Suprapubic skin (tissue), 4 donors: ENCODE results near the gene CASK. TPM values are rescaled to one million over a fixed set of nuclear protein-coding genes. Genes with fewer than 3 reads are reported as not detected.

Experiments used
- DNase-seq, 2 donors: peaks; one replicate each; pipeline ENCODE4 v3.0.0-alpha.2; 2019; ENCODE audit warnings: low spot score in 2 of 2
- H3K27ac ChIP-seq: fragments of 200-600 bp; sonication (generic); one replicate; pipeline ENCODE4 v1.5.1; 2019
- H3K27me3 ChIP-seq: fragments of 200-600 bp; sonication (generic); one replicate; pipeline ENCODE4 v1.5.1; 2019
- H3K36me3 ChIP-seq: fragments of 200-600 bp; sonication (generic); one replicate; pipeline ENCODE4 v1.5.1; 2019
- H3K4me1 ChIP-seq: fragments of 200-600 bp; sonication (generic); one replicate; pipeline ENCODE4 v1.5.1; 2019
- H3K4me3 ChIP-seq: fragments of 200-600 bp; sonication (generic); one replicate; pipeline ENCODE4 v1.5.1; 2019; ENCODE audit warnings: mild to moderate bottlenecking
- H3K9me3 ChIP-seq: fragments of 200-600 bp; sonication (generic); one replicate; pipeline ENCODE4 v1.5.1; 2019
- EP300 ChIP-seq: sonication (generic); formaldehyde crosslinking; IDR thresholded peaks from one replicate; pipeline ENCODE4 v1.6.1; 2017; ENCODE audit warnings: antibody characterized with exemption
- POLR2A ChIP-seq, 2 donors: fragments of 450-650 bp; IDR thresholded peaks; one replicate each; pipeline ENCODE4 v1.6.1; 2017; ENCODE audit warnings: antibody characterized with exemption in 2 of 2, mild to moderate bottlenecking in 2 of 2, moderate library complexity in 2 of 2
- POLR2AphosphoS5 ChIP-seq, 3 donors: sonication (generic); formaldehyde crosslinking; IDR thresholded peaks; one replicate each; pipeline ENCODE4 v1.6.1; 2017; ENCODE audit warnings: antibody characterized with exemption in 3 of 3
- WGBS: methylation state at CpG from one replicate; pipeline ENCODE4 v1.1.5; 2018; 5-methylcytosine and 5-hydroxymethylcytosine counted together
- total RNA-seq, 4 donors: library from RNA; depleted of rRNA; stranded (reverse); fragments of >200 nt; gene quantifications; one replicate each; pipeline ENCODE4 v1.1.0, GENCODE V29; 2016
- TF ChIP-seq, protein P1 (sequence below), 2 donors: fragments of 200-600 bp in 1 of 2; fragments of 450-650 bp in 1 of 2; sonication (generic) in 1 of 2; IDR thresholded peaks; one replicate each; pipeline ENCODE4 v1.5.1; 2016 to 2019; ENCODE audit warnings: antibody characterized with exemption in 2 of 2, mild to moderate bottlenecking in 1 of 2, moderate library complexity in 1 of 2

CASK gene, protein sequence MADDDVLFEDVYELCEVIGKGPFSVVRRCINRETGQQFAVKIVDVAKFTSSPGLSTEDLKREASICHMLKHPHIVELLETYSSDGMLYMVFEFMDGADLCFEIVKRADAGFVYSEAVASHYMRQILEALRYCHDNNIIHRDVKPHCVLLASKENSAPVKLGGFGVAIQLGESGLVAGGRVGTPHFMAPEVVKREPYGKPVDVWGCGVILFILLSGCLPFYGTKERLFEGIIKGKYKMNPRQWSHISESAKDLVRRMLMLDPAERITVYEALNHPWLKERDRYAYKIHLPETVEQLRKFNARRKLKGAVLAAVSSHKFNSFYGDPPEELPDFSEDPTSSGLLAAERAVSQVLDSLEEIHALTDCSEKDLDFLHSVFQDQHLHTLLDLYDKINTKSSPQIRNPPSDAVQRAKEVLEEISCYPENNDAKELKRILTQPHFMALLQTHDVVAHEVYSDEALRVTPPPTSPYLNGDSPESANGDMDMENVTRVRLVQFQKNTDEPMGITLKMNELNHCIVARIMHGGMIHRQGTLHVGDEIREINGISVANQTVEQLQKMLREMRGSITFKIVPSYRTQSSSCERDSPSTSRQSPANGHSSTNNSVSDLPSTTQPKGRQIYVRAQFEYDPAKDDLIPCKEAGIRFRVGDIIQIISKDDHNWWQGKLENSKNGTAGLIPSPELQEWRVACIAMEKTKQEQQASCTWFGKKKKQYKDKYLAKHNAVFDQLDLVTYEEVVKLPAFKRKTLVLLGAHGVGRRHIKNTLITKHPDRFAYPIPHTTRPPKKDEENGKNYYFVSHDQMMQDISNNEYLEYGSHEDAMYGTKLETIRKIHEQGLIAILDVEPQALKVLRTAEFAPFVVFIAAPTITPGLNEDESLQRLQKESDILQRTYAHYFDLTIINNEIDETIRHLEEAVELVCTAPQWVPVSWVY
- total RNA-seq = 10 to 100 TPM; 19.4 to 28.6 (median 25.3) TPM

DNA sequence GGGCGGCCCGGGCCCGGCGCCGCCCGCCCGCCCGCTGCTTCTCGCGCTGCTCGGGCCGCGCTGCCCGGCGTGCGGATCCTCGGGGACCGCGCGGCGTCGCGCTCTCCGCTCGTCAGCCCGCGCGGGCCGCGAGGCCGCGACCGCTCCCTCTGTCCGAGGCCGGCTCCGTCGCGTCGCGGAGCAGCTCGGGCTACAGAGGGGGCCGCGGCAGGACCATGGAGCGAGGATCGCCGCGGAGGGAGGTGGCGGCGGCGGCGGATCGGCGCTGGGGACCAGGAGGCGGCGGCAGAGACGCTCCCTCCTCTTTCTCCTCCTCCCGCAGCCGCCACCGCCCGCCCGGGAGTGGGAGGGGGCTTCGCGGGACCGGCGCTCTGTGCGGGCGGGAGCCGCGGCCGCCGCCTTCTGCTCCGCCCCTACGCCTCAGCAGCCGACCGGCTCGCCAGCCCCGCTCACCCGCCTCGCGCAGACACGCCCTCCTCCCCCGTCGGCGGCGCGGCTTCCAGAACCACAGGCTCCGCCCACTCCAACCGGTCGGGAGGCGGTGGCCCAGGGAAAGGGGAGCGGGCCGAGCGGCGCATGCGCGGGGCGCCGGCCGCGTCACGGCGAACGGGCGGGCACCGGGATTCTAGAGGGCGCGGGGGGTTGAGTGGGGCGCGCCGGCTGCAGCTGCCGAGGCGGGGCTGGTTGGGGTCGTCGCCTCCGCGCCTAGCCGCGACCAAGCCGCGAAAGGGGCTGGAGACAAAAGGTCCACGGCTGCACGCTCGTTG, at the start of gene CASK:
Gene CASK, minus strand, starts transcription at position 344 of the 767 bp plus-strand sequence. CDS start 566 bp downstream, outside the sequence.
- Histone ChIP-seq H3K36me3 (no peaks in the 10 kb centered on the region), H3K4me1 (peaks cover 4% of the 10 kb centered on the region), H3K9me3 (no peaks in the 10 kb centered on the region), H3K27ac (peak within 1 kb of the TSS; percentile 85), H3K27me3 (no peaks in the 10 kb centered on the region), H3K4me3 (peak within 1 kb of the TSS; percentile 62)
- 43% methylated on average over 17 of the region's 123 CpGs for WGBS
- peak; percentile 92 to 93 for DNase-seq
- no peak for TF ChIP-seq POLR2AphosphoS5 (IDR thresholded peaks at IDR 0.05)
- no peak for TF ChIP-seq POLR2A (IDR thresholded peaks at IDR 0.05)
- no peak for TF ChIP-seq EP300

DNA sequence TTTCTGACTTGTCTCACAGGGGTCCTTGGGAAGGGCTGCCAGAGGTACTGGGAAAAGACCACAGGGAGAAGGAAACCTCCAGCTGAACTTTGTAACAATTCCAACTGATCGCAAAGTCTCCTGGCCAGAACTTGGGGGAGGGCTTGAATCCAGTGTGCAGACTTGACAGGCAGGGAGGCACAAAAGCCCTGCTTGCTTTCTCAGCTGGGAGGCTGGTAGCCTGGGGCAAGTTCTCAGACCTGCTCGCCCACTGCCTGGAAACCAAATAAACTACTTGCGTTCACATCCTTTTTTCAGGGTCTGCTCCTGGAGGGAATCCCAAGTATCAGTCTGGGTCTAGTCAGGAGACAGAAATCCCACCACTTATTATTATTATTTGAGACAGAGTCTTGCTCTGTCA, 48.0 kb upstream of the CASK start:
- no peaks in the 10 kb centered on the region for H3K36me3 ChIP-seq
- H3K27me3 ChIP-seq = no peaks in the 10 kb centered on the region
- DNase-seq = no peak
- H3K4me1 ChIP-seq = no peaks in the 10 kb centered on the region
- no peaks in the 10 kb centered on the region for H3K9me3 ChIP-seq
- WGBS = 68% methylated on average over 3 of the region's 3 CpGs
- TF ChIP-seq EP300 (no peak), POLR2AphosphoS5 (IDR thresholded peaks at IDR 0.05) (no peak), POLR2A (IDR thresholded peaks at IDR 0.05) (no peak)
- TF ChIP-seq, protein P1, sequence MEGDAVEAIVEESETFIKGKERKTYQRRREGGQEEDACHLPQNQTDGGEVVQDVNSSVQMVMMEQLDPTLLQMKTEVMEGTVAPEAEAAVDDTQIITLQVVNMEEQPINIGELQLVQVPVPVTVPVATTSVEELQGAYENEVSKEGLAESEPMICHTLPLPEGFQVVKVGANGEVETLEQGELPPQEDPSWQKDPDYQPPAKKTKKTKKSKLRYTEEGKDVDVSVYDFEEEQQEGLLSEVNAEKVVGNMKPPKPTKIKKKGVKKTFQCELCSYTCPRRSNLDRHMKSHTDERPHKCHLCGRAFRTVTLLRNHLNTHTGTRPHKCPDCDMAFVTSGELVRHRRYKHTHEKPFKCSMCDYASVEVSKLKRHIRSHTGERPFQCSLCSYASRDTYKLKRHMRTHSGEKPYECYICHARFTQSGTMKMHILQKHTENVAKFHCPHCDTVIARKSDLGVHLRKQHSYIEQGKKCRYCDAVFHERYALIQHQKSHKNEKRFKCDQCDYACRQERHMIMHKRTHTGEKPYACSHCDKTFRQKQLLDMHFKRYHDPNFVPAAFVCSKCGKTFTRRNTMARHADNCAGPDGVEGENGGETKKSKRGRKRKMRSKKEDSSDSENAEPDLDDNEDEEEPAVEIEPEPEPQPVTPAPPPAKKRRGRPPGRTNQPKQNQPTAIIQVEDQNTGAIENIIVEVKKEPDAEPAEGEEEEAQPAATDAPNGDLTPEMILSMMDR (IDR thresholded peaks at IDR 0.05) = no peak
- no peak overlapping the region for H3K4me3 ChIP-seq
- H3K27ac ChIP-seq = no peak overlapping the region

DNA sequence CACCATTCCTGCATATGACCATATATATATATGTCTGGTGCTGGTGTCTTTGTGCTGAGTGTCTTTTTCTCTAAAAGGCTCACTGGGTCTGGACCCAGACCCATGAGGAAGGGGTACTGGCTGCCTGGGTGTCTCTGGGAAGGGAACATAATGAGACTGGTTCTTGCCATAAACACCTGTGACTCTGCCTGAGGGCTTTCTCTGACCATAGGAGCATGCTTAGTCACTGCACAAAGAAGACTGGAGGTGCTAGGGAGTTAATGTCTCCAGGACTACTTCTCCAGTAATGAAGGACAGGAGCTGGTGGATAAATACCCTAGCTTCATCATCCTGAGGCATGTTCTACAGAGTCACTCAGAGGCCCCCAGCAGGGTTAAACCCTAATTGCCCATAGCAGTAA, 47.1 kb upstream of the CASK start:
- TF ChIP-seq POLR2A (IDR thresholded peaks at IDR 0.05) (no peak), POLR2AphosphoS5 (IDR thresholded peaks at IDR 0.05) (no peak), EP300 (no peak)
- TF ChIP-seq, protein P1 (IDR thresholded peaks at IDR 0.05) = no peak
- Histone ChIP-seq H3K36me3 (no peaks in the 10 kb centered on the region), H3K9me3 (no peaks in the 10 kb centered on the region), H3K4me3 (no peak overlapping the region), H3K4me1 (no peaks in the 10 kb centered on the region), H3K27ac (no peak overlapping the region), H3K27me3 (no peaks in the 10 kb centered on the region)
- no peak for DNase-seq

DNA sequence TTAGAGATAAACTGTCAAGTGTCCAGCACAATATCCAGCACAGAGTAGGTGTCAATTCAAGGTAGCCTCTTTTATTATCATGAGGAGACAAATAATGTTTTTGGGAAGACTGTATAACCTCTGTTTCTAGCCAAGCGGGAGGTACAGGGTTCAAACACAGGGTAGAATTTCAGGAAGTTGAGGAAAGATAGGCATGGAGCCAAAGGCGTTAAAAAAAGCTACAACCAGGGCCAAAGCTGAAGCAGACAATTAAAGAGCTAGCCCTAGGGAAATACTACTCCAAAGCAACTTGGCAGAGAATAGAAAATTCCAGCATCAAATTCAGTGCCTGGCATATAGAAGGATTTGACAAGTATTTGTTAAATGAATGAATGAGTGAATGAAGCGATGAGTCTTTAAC, 40.0 kb upstream of the CASK start:
- H3K36me3 ChIP-seq = no peaks in the 10 kb centered on the region
- no peaks in the 10 kb centered on the region for H3K9me3 ChIP-seq
- no peak for DNase-seq
- no peak overlapping the region for H3K27ac ChIP-seq
- no peaks in the 10 kb centered on the region for H3K27me3 ChIP-seq
- TF ChIP-seq, protein P1 (IDR thresholded peaks at IDR 0.05) = no peak
- no peak for TF ChIP-seq POLR2AphosphoS5 (IDR thresholded peaks at IDR 0.05)
- TF ChIP-seq EP300 = no peak
- TF ChIP-seq POLR2A (IDR thresholded peaks at IDR 0.05) = no peak
- no peaks in the 10 kb centered on the region for H3K4me1 ChIP-seq
- 54% methylated on average over 3 of the region's 3 CpGs for WGBS
- no peak overlapping the region for H3K4me3 ChIP-seq

DNA sequence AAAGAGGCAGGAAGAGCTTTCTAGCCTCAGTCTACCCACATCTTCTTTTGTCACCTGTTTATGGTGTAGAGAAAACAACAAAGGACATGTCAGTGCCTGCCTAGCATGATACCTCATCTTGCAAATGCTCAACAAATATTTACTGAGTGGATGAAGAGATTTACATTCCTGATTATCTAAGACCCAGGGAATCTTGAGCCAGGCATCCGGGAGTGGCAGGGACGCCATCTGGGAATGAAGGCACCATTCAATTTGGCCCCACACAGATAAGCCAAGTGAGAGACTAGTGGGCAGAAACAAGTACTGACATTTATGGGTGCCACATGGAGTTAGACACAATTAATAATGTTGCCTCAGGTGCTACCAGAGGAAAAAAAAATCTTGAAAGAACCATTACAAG, 36.8 kb upstream of the CASK start:
- no peak for TF ChIP-seq EP300
- H3K4me1 ChIP-seq = no peaks in the 10 kb centered on the region
- WGBS = 71% methylated on average over 2 of the region's 2 CpGs
- no peaks in the 10 kb centered on the region for H3K9me3 ChIP-seq
- H3K27me3 ChIP-seq = no peaks in the 10 kb centered on the region
- H3K4me3 ChIP-seq = no peak overlapping the region
- no peak overlapping the region for H3K27ac ChIP-seq
- DNase-seq = no peak
- H3K36me3 ChIP-seq = no peaks in the 10 kb centered on the region
